ENCODE results near the gene LILRB5. TPM values are rescaled to one million over a fixed set of nuclear protein-coding genes. Genes with fewer than 3 reads are reported as not detected.
"Not testable (repeated sequence)": the region's sequence is repeated elsewhere in the genome, so short reads cannot be mapped to it uniquely, and the experiment has no call there.

Gene LILRB5
- total and polyA plus RNA-seq, 2 donors (not counting 1 experiment from before 2014, with no cell fraction given): 0.05 TPM; not detected in 1

DNA sequence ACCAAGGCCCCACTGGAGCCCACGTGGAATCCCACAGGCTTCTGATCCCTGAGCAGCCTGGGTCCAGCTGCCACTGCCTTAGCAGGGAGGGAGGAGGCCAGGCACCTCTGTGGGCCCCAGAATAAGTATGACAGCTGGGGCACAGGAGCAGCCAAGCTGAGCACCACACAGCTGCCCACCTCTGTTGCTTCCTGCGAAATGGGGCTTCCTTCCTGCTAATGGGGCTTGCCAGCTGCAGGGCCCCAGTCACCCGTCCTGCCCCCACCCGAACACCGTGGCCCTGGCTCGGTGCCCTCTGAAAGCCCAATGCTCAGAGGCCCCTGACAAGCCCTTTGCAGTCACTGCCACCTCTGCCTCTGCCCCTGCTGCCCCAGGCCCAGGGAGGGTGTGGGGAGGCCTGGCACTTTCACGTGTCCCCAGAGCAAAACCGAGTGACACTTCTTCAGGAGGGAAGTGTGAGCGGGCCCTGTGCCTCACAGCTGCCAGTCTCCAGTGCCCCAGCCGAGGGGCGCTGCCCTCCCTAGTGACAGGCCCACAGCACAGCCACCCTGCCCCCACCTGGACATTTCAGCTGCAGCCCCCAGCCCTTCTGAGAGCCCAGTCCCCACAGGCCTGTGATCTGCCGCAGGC is 28.5 kb upstream of the LILRB5 start:
- H3K36me3 ChIP-seq (replicated peaks in 1 of 2; ENCODE audit: control extremely low read depth in 1 of 2, control insufficient read depth in 1 of 2, extremely low read depth in 1 of 2, insufficient read depth in 2 of 2, low read length in 1 of 2); H3K27me3 Mint-ChIP-seq; H3K9me3 Mint-ChIP-seq (ENCODE audit: insufficient read depth); H3K27me3 ChIP-seq (replicated peaks in 1 of 4; ENCODE audit: control extremely low read depth in 1 of 4, control insufficient read depth in 3 of 4, insufficient read depth in 4 of 4, low read length in 3 of 4); H3K79me2 ChIP-seq (ENCODE audit: control insufficient read depth, insufficient read depth, low read length); H3K9ac ChIP-seq (ENCODE audit: low read length); H2AFZ ChIP-seq (ENCODE audit: insufficient read depth, low read depth, low read length, poor library complexity, severe bottlenecking); H4K20me1 ChIP-seq (ENCODE audit: control insufficient read depth, insufficient read depth, low read length, poor library complexity, severe bottlenecking); intact Hi-C loops (cut with micrococcal nuclease); CTCF ChIA-PET: not testable (repeated sequence)
- H3K27ac Mint-ChIP-seq: peak overlapping the region; percentile 85
- H3K4me3 Mint-ChIP-seq: peak overlapping the region; percentile 66
- Histone ChIP-seq H3K4me2 (replicated peaks; ENCODE audit: low read depth, low read length, poor library complexity, severe bottlenecking) (peak overlapping the region; percentile 53), H3K27ac (ENCODE audit: low read length in 2 of 2) (peak overlapping the region; percentile 59 to 68), H3K4me1 (ENCODE audit: control insufficient read depth in 2 of 2, insufficient read depth in 2 of 2, low read length in 2 of 2) (peaks cover 82 to 89% of the 10 kb centered on the region in 2 donors), H3K4me3 (ENCODE audit: control extremely low read depth in 1 of 5, extremely low read depth in 1 of 5, insufficient read depth in 1 of 5, low read depth in 2 of 5, low read length in 4 of 5) (peak overlapping the region in 1 of 5 experiments; percentile 31), H3K9me3 (ENCODE audit: control extremely low read depth in 1 of 3, control insufficient read depth in 2 of 3, insufficient read depth in 1 of 3, low read length in 2 of 3) (peaks cover 0 to 10% (median 0%) of the 10 kb centered on the region in 3 donors)
- H3K4me1 Mint-ChIP-seq: peaks cover 94% of the 10 kb centered on the region
- WGBS (ENCODE audit: insufficient coverage): 2% methylated on average over 10 of the region's 12 CpGs
- DNase-seq (peak; percentile 78), ATAC-seq (ENCODE audit: low read depth) (peak; percentile 73)
- POLR2A ChIA-PET: interaction anchor here (0.6 kb wide), 1 partner anchor 1481 kb away, joined by 4 read pairs; no protein-coding TSS in a partner anchor

DNA sequence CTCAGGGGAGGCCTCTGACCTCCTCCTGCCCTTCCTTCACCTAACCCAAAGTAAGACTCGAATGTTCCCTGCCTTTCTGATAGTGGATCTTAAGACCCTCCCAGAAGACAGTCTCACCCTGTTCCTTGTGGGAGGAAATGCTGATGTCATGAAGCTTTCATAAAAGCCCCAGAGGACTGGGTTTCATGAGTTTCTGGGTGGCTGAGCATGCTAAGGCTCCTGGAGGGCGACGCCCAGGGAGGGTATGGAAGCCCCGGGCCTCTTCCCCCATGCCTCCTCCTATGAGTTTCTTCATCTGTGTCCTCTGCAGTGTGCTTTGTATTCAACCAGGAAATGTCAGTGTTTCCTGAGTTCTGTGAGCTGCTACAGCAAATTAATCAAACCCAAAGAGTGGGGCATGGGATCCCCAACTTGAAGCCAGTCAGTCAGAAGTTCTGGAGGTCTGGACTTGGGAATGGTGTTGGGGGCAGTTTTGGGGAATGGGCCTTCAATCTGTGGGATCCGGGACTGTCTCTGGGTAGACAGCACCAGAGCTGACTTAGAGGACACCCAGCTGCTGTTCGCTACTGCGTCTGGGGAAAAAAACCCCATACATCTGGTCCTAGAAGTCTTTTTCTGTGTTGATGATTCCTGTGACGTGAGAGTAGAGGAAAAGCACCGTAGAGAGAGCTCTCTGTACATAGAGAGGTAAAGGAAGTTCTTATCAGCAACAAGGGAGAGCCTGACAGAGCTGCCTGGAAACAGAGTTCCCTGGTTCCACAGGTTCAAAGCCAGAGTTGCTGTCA is 25.8 kb upstream of the LILRB5 start:
- Mint-ChIP-seq H3K9me3 (ENCODE audit: insufficient read depth) (no peaks in the 10 kb centered on the region), H3K4me3 (peak overlapping the region; percentile 66), H3K4me1 (peaks cover 82% of the 10 kb centered on the region), H3K27ac (peak overlapping the region; percentile 79), H3K27me3 (peaks cover 5% of the 10 kb centered on the region)
- H3K4me1 ChIP-seq (ENCODE audit: control insufficient read depth in 2 of 2, insufficient read depth in 2 of 2, low read length in 2 of 2): peaks cover 71 to 76% of the 10 kb centered on the region in 2 donors
- H3K27me3 ChIP-seq (replicated peaks in 1 of 4; ENCODE audit: control extremely low read depth in 1 of 4, control insufficient read depth in 3 of 4, insufficient read depth in 4 of 4, low read length in 3 of 4): peaks cover 0 to 14% (median 3%) of the 10 kb centered on the region in 4 experiments
- ATAC-seq (ENCODE audit: low read depth) (peak; percentile 22), DNase-seq (peak; percentile 59)
- TF ChIP-seq EZH2 (IDR thresholded peaks at IDR 0.05; ENCODE audit: borderline replicate concordance, insufficient read depth, low read depth, low read length, poor library complexity, severe bottlenecking): no peak
- TF ChIP-seq, protein P1, sequence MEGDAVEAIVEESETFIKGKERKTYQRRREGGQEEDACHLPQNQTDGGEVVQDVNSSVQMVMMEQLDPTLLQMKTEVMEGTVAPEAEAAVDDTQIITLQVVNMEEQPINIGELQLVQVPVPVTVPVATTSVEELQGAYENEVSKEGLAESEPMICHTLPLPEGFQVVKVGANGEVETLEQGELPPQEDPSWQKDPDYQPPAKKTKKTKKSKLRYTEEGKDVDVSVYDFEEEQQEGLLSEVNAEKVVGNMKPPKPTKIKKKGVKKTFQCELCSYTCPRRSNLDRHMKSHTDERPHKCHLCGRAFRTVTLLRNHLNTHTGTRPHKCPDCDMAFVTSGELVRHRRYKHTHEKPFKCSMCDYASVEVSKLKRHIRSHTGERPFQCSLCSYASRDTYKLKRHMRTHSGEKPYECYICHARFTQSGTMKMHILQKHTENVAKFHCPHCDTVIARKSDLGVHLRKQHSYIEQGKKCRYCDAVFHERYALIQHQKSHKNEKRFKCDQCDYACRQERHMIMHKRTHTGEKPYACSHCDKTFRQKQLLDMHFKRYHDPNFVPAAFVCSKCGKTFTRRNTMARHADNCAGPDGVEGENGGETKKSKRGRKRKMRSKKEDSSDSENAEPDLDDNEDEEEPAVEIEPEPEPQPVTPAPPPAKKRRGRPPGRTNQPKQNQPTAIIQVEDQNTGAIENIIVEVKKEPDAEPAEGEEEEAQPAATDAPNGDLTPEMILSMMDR (IDR thresholded peaks at IDR 0.05): no peak
- ChIA-PET CTCF (interaction anchor here (0.6 to 7.2 kb wide), 3 partner anchors 16 to 805 kb away, joined by 3 to 49 read pairs (median 3); partner anchors contain the start of gene LAIR1), POLR2A (no interaction called here)
- no peak overlapping the region for H2AFZ ChIP-seq (ENCODE audit: insufficient read depth, low read depth, low read length, poor library complexity, severe bottlenecking)
- peak overlapping the region; percentile 32 for H3K9ac ChIP-seq (ENCODE audit: low read length)
- 14% methylated on average over 2 of the region's 9 CpGs for WGBS (ENCODE audit: insufficient coverage)
- peak overlapping the region in 1 of 5 experiments; percentile 10 for H3K4me3 ChIP-seq (ENCODE audit: control extremely low read depth in 1 of 5, extremely low read depth in 1 of 5, insufficient read depth in 1 of 5, low read depth in 2 of 5, low read length in 4 of 5)
- no peaks in the 10 kb centered on the region for H3K79me2 ChIP-seq (ENCODE audit: control insufficient read depth, insufficient read depth, low read length)
- intact Hi-C loops (cut with micrococcal nuclease): no loop called here
- peaks cover 0 to 7% (median 0%) of the 10 kb centered on the region in 3 donors for H3K9me3 ChIP-seq (ENCODE audit: control extremely low read depth in 1 of 3, control insufficient read depth in 2 of 3, insufficient read depth in 1 of 3, low read length in 2 of 3)
- H3K4me2 ChIP-seq (replicated peaks; ENCODE audit: low read depth, low read length, poor library complexity, severe bottlenecking): peak overlapping the region; percentile 55
- H4K20me1 ChIP-seq (ENCODE audit: control insufficient read depth, insufficient read depth, low read length, poor library complexity, severe bottlenecking): no peaks in the 10 kb centered on the region
- H3K36me3 ChIP-seq (replicated peaks in 1 of 2; ENCODE audit: control extremely low read depth in 1 of 2, control insufficient read depth in 1 of 2, extremely low read depth in 1 of 2, insufficient read depth in 2 of 2, low read length in 1 of 2): no peaks in the 10 kb centered on the region
- H3K27ac ChIP-seq (ENCODE audit: low read length in 2 of 2): peak overlapping the region; percentile 28 to 30

DNA sequence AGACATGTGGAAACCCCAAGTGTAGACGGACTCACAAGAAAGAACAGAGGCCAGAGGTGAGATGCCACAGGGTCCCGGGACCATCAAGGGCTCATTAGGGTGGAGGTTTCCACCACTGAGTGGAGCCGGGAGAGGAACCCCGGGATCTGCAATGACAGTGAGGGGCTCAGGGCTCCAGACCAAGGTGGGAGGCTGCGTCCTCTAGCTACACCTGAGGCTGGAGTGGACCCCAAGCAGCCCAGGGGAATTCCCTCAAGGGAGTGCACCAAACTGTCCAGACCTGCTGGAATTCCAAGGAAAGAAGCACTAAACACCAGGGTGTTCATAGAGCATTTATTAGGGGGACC is 24.6 kb upstream of the LILRB5 start:
- H3K27ac ChIP-seq (ENCODE audit: low read length in 2 of 2); ATAC-seq (ENCODE audit: low read depth); H3K9me3 Mint-ChIP-seq (ENCODE audit: insufficient read depth); H4K20me1 ChIP-seq (ENCODE audit: control insufficient read depth, insufficient read depth, low read length, poor library complexity, severe bottlenecking); H3K9ac ChIP-seq (ENCODE audit: low read length); POLR2A ChIA-PET; DNase-seq; H3K79me2 ChIP-seq (ENCODE audit: control insufficient read depth, insufficient read depth, low read length); H3K36me3 ChIP-seq (replicated peaks in 1 of 2; ENCODE audit: control extremely low read depth in 1 of 2, control insufficient read depth in 1 of 2, extremely low read depth in 1 of 2, insufficient read depth in 2 of 2, low read length in 1 of 2); intact Hi-C loops (cut with micrococcal nuclease); H3K4me3 ChIP-seq (ENCODE audit: control extremely low read depth in 1 of 5, extremely low read depth in 1 of 5, insufficient read depth in 1 of 5, low read depth in 2 of 5, low read length in 4 of 5); H2AFZ ChIP-seq (ENCODE audit: insufficient read depth, low read depth, low read length, poor library complexity, severe bottlenecking); H3K9me3 ChIP-seq (ENCODE audit: control extremely low read depth in 1 of 3, control insufficient read depth in 2 of 3, insufficient read depth in 1 of 3, low read length in 2 of 3); H3K27me3 Mint-ChIP-seq: not testable (repeated sequence)
- CTCF ChIA-PET: interaction anchor here (1.2 to 7.2 kb wide), 3 partner anchors 15 to 73 kb away, joined by 3 to 49 read pairs (median 4); no protein-coding TSS in a partner anchor
- H3K4me3 Mint-ChIP-seq: peak overlapping the region; percentile 89
- peaks cover 67 to 69% of the 10 kb centered on the region in 2 donors for H3K4me1 ChIP-seq (ENCODE audit: control insufficient read depth in 2 of 2, insufficient read depth in 2 of 2, low read length in 2 of 2)
- peaks cover 0 to 20% (median 3%) of the 10 kb centered on the region in 4 experiments for H3K27me3 ChIP-seq (replicated peaks in 1 of 4; ENCODE audit: control extremely low read depth in 1 of 4, control insufficient read depth in 3 of 4, insufficient read depth in 4 of 4, low read length in 3 of 4)
- 83% methylated on average over 4 of the region's 5 CpGs for WGBS (ENCODE audit: insufficient coverage)
- peak overlapping the region; percentile 4 for H3K27ac Mint-ChIP-seq
- H3K4me2 ChIP-seq (replicated peaks; ENCODE audit: low read depth, low read length, poor library complexity, severe bottlenecking): peak overlapping the region; percentile 52
- peaks cover 70% of the 10 kb centered on the region for H3K4me1 Mint-ChIP-seq

All from B cell (primary cell).